GM10847 (cell line): Measurements from ENCODE around the gene GPN1.

Experiments used
- POLR2A ChIP-seq: IDR thresholded peaks from 2 replicates; pipeline ENCODE4 v1.6.1; 2011; ENCODE audit not compliant: insufficient read length; ENCODE audit errors: extremely low read depth

The GPN1 gene

GRCh38 chr2:27664154-27664574, 35.3 kb downstream of the GPN1 start:
- TF ChIP-seq POLR2A, result no peak

DNA sequence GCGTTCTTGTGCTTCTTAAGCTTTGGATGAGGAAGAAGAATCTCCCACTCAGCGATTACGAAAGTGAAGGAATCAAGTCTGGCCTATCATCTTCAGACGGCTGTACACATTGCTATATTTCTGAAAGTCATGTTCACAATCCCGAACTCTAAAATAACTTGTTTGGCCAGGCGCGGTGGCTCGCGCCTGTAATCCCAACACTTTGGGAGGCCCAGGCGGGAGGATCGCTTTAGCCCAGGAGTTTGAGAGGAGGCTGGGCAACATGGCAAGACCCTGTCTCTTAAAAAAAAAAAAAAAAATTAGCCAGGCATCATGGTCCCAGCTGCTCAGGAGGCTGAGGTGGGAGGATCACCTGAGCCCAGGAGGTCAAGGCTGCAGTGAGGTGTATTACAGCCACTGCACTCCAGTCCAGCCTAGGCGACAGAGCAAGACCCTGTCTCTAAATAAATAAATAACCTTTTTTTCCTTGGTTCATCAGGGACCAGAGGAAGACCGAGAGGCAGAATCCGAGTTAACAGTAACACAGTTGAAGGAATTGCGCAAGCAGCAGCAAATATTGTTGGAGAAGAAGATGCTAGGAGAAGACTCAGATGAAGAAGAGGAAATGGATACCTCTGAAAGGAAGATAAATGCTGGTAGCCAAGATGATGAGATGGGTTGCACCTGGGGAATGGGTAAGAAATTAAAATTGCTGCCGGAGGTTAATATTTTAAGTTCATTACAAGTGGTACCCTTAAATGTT, 35.9 kb downstream of the GPN1 start:
- no peak for TF ChIP-seq POLR2A

DNA sequence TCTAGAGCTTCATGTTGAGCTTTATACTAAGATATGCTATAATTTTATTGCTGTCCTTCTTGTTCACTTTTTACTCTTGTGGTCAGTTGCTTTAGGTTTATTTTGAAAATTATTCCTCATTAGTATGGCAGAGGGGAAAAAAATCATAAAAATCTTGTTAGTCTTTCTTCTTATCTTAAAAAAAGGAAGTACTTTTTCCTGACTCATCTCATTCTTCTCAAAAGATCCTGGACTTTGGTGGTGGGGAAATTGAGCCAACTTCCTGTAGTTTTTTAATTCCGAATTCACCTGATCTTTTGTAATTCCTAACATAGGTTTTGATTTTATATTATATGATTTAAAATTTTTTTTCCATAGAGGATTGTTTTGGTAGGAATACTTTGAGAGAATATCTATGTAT, 38.6 kb downstream of the GPN1 start:
- no peak for TF ChIP-seq POLR2A

DNA sequence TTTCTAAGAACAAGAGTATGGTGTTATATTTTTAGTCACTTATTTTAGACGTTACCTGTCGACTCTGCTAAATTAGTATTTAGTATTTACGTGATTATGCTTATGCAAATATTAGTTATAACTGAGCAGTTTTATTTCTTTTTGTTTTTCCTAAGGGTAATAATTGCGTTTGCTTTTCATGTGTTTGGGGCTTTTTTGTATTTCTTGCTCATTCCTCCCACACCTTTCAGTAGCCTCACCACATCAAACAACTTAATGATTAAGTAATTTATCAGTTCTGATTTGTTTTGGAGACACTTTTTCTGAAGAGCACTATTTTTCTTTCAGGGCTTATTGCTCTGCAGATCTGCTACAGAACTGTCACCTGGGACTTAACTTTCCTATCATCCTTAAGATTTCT, 42.4 kb downstream of the GPN1 start:
- TF ChIP-seq POLR2A, result no peak

DNA sequence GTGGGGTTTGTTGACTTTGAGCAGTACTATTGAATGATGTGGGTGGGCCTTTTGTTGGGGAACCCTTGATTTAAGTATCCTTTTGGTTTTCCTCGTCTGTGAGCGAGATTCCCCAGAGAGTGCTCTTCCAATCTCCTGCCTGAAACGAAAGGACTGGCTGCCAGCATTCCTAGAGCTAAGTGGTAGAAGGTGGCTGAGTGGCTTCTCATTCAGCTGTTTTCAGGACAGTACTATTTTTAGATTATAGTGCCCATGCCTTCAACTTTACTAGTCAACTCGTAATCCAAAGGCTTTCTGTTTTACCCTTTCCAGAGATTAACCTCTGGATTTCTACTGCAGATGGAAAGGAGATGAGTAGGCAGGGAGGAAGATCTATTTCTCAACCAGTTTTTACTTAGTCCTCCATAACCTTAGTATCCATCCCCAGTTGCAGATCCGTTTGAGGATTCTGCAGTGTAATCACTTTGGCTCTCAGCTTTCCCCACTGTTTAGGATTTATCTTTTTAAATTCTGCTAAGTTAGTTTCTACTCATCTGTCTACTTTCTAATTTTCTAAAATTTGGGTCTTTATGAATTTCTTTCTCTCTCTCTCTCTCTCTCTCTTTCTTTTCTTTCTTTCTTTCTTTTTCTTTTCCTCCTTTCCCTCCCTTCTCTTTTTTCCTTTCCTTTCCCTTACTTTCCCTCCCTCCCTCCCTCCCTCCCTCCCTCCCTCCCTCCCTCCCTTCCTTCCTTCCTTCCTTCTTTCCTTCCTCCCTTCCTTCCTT, 44.1 kb downstream of the GPN1 start:
- no peak for TF ChIP-seq POLR2A

- TF ChIP-seq POLR2A, result no peak
Observed at GRCh38 chr2:27680571-27680970, 51.7 kb downstream of the GPN1 start.

GRCh38 chr2:27681841-27682240, 53.0 kb downstream of the GPN1 start:
- no peak for TF ChIP-seq POLR2A

GRCh38 chr2:27683390-27684071, 54.7 kb downstream of the GPN1 start:
- no peak for TF ChIP-seq POLR2A

GRCh38 chr2:27685577-27685976, 56.7 kb downstream of the GPN1 start:
- no peak for TF ChIP-seq POLR2A

- no peak for TF ChIP-seq POLR2A
Observed at GRCh38 chr2:27687232-27687631, 58.4 kb downstream of the GPN1 start.

GRCh38 chr2:27689424-27689823, 60.6 kb downstream of the GPN1 start:
- TF ChIP-seq POLR2A, result no peak

DNA sequence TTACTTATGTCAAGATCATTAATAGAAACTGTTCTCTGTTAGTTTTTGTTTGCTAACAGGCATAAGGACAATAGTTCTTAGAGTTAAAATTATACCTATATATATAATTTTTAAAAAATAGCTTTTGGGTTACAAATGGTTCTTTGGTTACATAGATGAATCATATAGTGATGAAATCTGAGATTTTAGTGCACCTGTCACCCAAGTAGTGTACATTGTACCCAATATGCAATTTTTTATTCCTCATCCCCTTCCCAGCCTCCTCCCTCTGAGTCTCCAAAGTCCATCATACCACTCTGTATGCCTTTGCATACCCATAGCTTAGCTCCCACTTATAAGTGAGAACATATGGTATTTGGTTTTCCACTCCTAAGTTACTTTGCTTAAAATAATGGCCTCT, 61.2 kb downstream of the GPN1 start:
- no peak for TF ChIP-seq POLR2A

- TF ChIP-seq POLR2A, result no peak
Observed at GRCh38 chr2:27697660-27698059, 68.8 kb downstream of the GPN1 start.
